WTC11 (cell line): ENCODE measurements around the gene CARMIL3. TPM values are rescaled to one million over a fixed set of nuclear protein-coding genes. Genes with fewer than 3 reads are reported as not detected.
A peak's percentile ranks its signal among the peaks of the same experiment; 100 is the strongest.

Experiments used
- ATAC-seq: fragments of 200-7000 bp; cut with Tn5 transposase; 2 replicates; pipeline ENCODE4 v1.10.0; 2021; ENCODE audit warnings: mild to moderate bottlenecking, moderate library complexity
- CTCF ChIA-PET: fragments of 300-600 bp; sonication (Branson Sonifier 250); formaldehyde crosslinking; loops from one replicate; lab custom pipeline; 2021; ENCODE audit warnings: antibody characterized with exemption; lab: Charles Lee
- POLR2A ChIA-PET: fragments of 350-600 bp; sonication (Branson Sonifier 250); formaldehyde crosslinking; loops from one replicate; lab custom pipeline; 2021; ENCODE audit warnings: antibody characterized with exemption; lab: Charles Lee
- DNase-seq: peaks from one replicate; pipeline ENCODE4 v3.0.0; 2021; ENCODE audit warnings: low spot score
- H3K27ac Mint-ChIP-seq: 2 replicates; pipeline ENCODE4 v1.8.0; 2021; ENCODE audit warnings: mixed read lengths
- H3K27me3 Mint-ChIP-seq: 2 replicates; pipeline ENCODE4 v1.8.0; 2021; ENCODE audit warnings: low read depth, mild to moderate bottlenecking, moderate library complexity, mixed read lengths
- H3K36me3 Mint-ChIP-seq: 2 replicates; pipeline ENCODE4 v1.8.0; 2021; ENCODE audit warnings: mixed read lengths
- H3K4me1 Mint-ChIP-seq: 2 replicates; pipeline ENCODE4 v1.8.0; 2022; ENCODE audit warnings: mixed read lengths
- H3K4me3 Mint-ChIP-seq: 2 replicates; pipeline ENCODE4 v1.8.0; 2021; ENCODE audit warnings: mild to moderate bottlenecking, moderate library complexity, mixed read lengths
- H3K9me3 Mint-ChIP-seq: 2 replicates; pipeline ENCODE4 v1.8.0; 2021; ENCODE audit warnings: mixed read lengths
- FOXK1 ChIP-seq: sonication (generic); formaldehyde crosslinking; IDR thresholded peaks from 2 replicates; pipeline ENCODE4 v1.8.0; 2022; ENCODE audit warnings: mild to moderate bottlenecking, moderate library complexity, missing genetic modification reagents
- KAT7 ChIP-seq: sonication (generic); formaldehyde crosslinking; IDR thresholded peaks from 2 replicates; pipeline ENCODE4 v1.8.1; 2023; ENCODE audit warnings: missing genetic modification reagents, mild to moderate bottlenecking, borderline replicate concordance
- NR3C1 ChIP-seq: sonication (generic); formaldehyde crosslinking; conservative IDR thresholded peaks from 2 replicates; pipeline ENCODE4 v1.8.1; 2023; ENCODE audit warnings: low read depth, mild to moderate bottlenecking, missing genetic modification reagents
- PRRX2 ChIP-seq: fragments of 250-450 bp; sonication (Bioruptor Pico); IDR thresholded peaks from 2 replicates; pipeline ENCODE4 v1.8.0; 2021; ENCODE audit warnings: mild to moderate bottlenecking
- SMAD4 ChIP-seq: sonication (generic); formaldehyde crosslinking; IDR thresholded peaks from 2 replicates; pipeline ENCODE4 v1.8.0; 2022; ENCODE audit warnings: mild to moderate bottlenecking, missing genetic modification reagents
- TCF7 ChIP-seq: sonication (generic); formaldehyde crosslinking; IDR thresholded peaks from 2 replicates; pipeline ENCODE4 v1.8.0; 2022; ENCODE audit warnings: mild to moderate bottlenecking, low read depth, missing genetic modification reagents, moderate library complexity
- TEAD4 ChIP-seq: sonication (generic); formaldehyde crosslinking; IDR thresholded peaks from 2 replicates; pipeline ENCODE4 v1.8.0; 2022; ENCODE audit warnings: mild to moderate bottlenecking, missing genetic modification reagents
- TP53 ChIP-seq: sonication (generic); formaldehyde crosslinking; IDR thresholded peaks from 2 replicates; pipeline ENCODE4 v1.8.1; 2023; ENCODE audit warnings: mild to moderate bottlenecking, missing genetic modification reagents
- ZNF263 ChIP-seq: sonication (generic); formaldehyde crosslinking; IDR thresholded peaks from 2 replicates; pipeline ENCODE4 v1.8.1; 2022; ENCODE audit warnings: low read depth, mild to moderate bottlenecking, moderate library complexity, missing genetic modification reagents
- total RNA-seq: library from RNA; stranded (reverse); gene quantifications from 3 replicates; pipeline ENCODE4 v1.2.3, GENCODE V29; 2021
- TF ChIP-seq, protein P1 (sequence below): sonication (generic); formaldehyde crosslinking; IDR thresholded peaks from 2 replicates; pipeline ENCODE4 v1.8.0; 2022; ENCODE audit warnings: missing genetic modification reagents
- TF ChIP-seq, protein P2 (sequence below): sonication (generic); formaldehyde crosslinking; IDR thresholded peaks from 2 replicates; pipeline ENCODE4 v1.8.0; 2023; ENCODE audit warnings: mild to moderate bottlenecking, missing genetic modification reagents
- TF ChIP-seq, protein P3 (sequence below): sonication (generic); formaldehyde crosslinking; IDR thresholded peaks from 2 replicates; pipeline ENCODE4 v1.8.1; 2022; ENCODE audit warnings: mild to moderate bottlenecking, moderate library complexity, missing genetic modification reagents
- TF ChIP-seq, protein P4 (sequence below): sonication (generic); formaldehyde crosslinking; IDR thresholded peaks from 2 replicates; pipeline ENCODE4 v1.8.1; 2022; ENCODE audit warnings: mild to moderate bottlenecking, missing genetic modification reagents, moderate library complexity, borderline replicate concordance
- TF ChIP-seq, protein P5 (sequence below): sonication (generic); formaldehyde crosslinking; IDR thresholded peaks from 2 replicates; pipeline ENCODE4 v1.8.1; 2023; ENCODE audit warnings: mild to moderate bottlenecking, moderate library complexity, missing genetic modification reagents
- TF ChIP-seq, protein P6 (sequence below): fragments of 250-450 bp; sonication (Bioruptor Pico); IDR thresholded peaks from 2 replicates; pipeline ENCODE4 v1.9.0; 2021; ENCODE audit warnings: moderate library complexity, mild to moderate bottlenecking, inconsistent platforms, borderline replicate concordance

Gene CARMIL3
- total RNA-seq, 1 experiment from 2014 or later: 13.0 TPM

DNA sequence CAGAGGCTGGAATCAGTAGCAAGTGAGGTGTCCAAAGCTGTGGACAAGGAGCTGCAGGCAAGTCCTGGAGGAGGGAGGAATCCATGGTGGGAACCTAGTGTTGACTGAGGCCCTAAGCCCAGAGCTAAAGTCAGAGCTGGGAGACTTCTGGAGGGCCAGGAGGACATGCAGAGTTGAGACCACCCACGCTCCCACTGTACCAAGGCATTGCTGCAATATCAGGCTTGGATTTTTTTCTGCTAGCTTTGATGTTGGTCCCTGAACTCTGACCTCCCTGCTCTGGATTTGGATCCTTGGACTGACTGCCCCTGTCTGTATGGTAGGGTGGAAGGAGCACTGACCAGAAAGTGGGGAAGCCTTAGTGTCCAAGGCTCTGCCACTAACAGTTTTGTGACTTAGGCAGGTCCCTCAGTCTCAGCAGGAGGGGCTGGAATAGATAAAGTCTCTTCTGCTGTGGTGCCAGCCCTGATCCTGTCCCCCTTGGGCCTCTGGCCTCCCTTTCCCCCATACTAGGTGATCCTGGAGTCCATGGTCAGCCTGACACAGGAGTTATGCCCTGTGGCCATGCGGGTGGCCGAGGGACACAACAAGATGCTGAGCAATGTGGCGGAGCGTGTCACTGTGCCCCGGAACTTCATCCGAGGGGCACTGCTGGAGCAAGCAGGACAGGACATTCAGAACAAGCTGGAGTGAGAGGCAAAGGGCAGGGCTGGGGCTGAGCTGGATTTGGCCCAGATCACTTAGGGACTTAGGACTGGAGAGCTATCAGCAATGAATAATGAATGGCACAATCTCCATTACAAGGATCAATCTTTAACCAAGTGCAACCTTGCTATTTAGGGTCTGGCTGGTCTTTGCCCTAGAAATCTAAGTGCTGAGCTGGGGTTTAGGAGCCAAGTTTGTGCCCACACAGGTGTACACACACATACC is 9.4 kb downstream of the CARMIL3 start:
- ChIA-PET POLR2A (interaction anchor here (1.9 kb wide), 1 partner anchor 9 kb away, joined by 4 read pairs; the partner anchor contains the start of gene CARMIL3), CTCF (interaction anchor here (1.2 to 6.0 kb wide), 4 partner anchors 19 to 48 kb away, joined by 3 to 27 read pairs (median 9); partner anchors contain the start of gene PCK2)
- Mint-ChIP-seq H3K27ac (no peak overlapping the region), H3K9me3 (no peaks in the 10 kb centered on the region), H3K27me3 (no peaks in the 10 kb centered on the region), H3K4me1 (peaks cover 6% of the 10 kb centered on the region), H3K36me3 (no peaks in the 10 kb centered on the region)
- no peak for ATAC-seq
- no peak for DNase-seq
- no peak for TF ChIP-seq TEAD4 (CRISPR knock-in tag)
- no peak for TF ChIP-seq TP53 (CRISPR knock-in tag)
- no peak for TF ChIP-seq NR3C1
- TF ChIP-seq, protein P1, sequence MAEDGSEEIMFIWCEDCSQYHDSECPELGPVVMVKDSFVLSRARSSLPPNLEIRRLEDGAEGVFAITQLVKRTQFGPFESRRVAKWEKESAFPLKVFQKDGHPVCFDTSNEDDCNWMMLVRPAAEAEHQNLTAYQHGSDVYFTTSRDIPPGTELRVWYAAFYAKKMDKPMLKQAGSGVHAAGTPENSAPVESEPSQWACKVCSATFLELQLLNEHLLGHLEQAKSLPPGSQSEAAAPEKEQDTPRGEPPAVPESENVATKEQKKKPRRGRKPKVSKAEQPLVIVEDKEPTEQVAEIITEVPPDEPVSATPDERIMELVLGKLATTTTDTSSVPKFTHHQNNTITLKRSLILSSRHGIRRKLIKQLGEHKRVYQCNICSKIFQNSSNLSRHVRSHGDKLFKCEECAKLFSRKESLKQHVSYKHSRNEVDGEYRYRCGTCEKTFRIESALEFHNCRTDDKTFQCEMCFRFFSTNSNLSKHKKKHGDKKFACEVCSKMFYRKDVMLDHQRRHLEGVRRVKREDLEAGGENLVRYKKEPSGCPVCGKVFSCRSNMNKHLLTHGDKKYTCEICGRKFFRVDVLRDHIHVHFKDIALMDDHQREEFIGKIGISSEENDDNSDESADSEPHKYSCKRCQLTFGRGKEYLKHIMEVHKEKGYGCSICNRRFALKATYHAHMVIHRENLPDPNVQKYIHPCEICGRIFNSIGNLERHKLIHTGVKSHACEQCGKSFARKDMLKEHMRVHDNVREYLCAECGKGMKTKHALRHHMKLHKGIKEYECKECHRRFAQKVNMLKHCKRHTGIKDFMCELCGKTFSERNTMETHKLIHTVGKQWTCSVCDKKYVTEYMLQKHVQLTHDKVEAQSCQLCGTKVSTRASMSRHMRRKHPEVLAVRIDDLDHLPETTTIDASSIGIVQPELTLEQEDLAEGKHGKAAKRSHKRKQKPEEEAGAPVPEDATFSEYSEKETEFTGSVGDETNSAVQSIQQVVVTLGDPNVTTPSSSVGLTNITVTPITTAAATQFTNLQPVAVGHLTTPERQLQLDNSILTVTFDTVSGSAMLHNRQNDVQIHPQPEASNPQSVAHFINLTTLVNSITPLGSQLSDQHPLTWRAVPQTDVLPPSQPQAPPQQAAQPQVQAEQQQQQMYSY (CRISPR knock-in tag): no peak
- no peak for TF ChIP-seq FOXK1 (CRISPR knock-in tag)
- no peak for TF ChIP-seq ZNF263 (CRISPR knock-in tag)
- TF ChIP-seq, protein P2, sequence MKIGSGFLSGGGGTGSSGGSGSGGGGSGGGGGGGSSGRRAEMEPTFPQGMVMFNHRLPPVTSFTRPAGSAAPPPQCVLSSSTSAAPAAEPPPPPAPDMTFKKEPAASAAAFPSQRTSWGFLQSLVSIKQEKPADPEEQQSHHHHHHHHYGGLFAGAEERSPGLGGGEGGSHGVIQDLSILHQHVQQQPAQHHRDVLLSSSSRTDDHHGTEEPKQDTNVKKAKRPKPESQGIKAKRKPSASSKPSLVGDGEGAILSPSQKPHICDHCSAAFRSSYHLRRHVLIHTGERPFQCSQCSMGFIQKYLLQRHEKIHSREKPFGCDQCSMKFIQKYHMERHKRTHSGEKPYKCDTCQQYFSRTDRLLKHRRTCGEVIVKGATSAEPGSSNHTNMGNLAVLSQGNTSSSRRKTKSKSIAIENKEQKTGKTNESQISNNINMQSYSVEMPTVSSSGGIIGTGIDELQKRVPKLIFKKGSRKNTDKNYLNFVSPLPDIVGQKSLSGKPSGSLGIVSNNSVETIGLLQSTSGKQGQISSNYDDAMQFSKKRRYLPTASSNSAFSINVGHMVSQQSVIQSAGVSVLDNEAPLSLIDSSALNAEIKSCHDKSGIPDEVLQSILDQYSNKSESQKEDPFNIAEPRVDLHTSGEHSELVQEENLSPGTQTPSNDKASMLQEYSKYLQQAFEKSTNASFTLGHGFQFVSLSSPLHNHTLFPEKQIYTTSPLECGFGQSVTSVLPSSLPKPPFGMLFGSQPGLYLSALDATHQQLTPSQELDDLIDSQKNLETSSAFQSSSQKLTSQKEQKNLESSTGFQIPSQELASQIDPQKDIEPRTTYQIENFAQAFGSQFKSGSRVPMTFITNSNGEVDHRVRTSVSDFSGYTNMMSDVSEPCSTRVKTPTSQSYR (CRISPR knock-in tag): no peak
- TF ChIP-seq TCF7: no peak
- TF ChIP-seq, protein P3, sequence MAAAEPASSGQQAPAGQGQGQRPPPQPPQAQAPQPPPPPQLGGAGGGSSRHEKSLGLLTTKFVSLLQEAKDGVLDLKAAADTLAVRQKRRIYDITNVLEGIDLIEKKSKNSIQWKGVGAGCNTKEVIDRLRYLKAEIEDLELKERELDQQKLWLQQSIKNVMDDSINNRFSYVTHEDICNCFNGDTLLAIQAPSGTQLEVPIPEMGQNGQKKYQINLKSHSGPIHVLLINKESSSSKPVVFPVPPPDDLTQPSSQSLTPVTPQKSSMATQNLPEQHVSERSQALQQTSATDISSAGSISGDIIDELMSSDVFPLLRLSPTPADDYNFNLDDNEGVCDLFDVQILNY (CRISPR knock-in tag): no peak
- TF ChIP-seq, protein P4, sequence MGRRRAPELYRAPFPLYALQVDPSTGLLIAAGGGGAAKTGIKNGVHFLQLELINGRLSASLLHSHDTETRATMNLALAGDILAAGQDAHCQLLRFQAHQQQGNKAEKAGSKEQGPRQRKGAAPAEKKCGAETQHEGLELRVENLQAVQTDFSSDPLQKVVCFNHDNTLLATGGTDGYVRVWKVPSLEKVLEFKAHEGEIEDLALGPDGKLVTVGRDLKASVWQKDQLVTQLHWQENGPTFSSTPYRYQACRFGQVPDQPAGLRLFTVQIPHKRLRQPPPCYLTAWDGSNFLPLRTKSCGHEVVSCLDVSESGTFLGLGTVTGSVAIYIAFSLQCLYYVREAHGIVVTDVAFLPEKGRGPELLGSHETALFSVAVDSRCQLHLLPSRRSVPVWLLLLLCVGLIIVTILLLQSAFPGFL (CRISPR knock-in tag): no peak
- no peak for TF ChIP-seq SMAD4 (CRISPR knock-in tag)
- TF ChIP-seq, all 79 proteins: peak for 0
- H3K4me3 Mint-ChIP-seq: no peak overlapping the region

DNA sequence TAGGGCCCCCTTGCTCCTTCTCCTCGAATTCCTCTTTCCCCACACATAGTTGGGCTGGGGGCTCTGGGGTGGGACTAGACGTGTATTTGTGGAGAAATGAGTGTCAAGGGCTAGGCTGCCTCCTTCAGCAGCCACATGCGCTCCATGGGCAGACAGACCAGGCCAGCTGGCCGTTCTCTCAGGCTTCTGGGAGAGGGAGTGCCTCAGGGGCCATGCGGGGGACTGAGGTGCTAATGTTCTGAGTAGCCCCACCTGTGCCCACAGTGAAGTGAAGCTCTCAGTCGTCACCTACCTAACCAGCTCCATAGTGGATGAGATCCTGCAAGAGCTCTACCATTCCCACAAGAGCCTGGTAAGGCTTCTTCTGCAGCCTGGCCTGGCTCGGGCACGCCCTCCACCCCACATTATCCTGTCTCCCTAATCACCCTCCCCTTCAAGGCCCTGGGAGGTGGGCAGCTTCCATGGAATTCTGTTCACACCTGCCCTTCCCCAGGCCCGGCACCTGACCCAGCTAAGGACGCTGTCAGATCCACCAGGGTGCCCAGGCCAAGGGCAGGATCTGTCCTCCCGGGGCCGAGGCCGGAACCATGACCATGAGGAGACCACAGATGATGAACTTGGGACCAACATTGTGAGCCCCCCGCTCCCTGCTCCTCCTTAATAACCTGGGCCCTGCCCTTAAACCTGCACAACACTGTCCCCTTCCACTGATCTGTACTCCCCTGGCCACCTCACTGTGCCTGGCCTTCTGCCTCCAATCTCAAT is 10.6 kb downstream of the CARMIL3 start:
- Mint-ChIP-seq H3K4me3 (no peak overlapping the region), H3K4me1 (peaks cover 6% of the 10 kb centered on the region), H3K36me3 (no peaks in the 10 kb centered on the region), H3K9me3 (no peaks in the 10 kb centered on the region), H3K27ac (peak overlapping the region; percentile 60; the same call in 1 of the 2 replicates), H3K27me3 (no peaks in the 10 kb centered on the region)
- ATAC-seq (no peak), DNase-seq (no peak)
- POLR2A ChIA-PET: interaction anchor here (1.9 kb wide), 1 partner anchor 10 kb away, joined by 4 read pairs; the partner anchor contains the start of gene CARMIL3
- CTCF ChIA-PET: interaction anchor here (1.7 to 6.0 kb wide), 3 partner anchors 18 to 46 kb away, joined by 5 to 27 read pairs (median 13); no protein-coding TSS in a partner anchor
- TF ChIP-seq SMAD4 (CRISPR knock-in tag) (no peak), KAT7 (CRISPR knock-in tag) (no peak), PRRX2 (CRISPR knock-in tag) (no peak)
- TF ChIP-seq, protein P5, sequence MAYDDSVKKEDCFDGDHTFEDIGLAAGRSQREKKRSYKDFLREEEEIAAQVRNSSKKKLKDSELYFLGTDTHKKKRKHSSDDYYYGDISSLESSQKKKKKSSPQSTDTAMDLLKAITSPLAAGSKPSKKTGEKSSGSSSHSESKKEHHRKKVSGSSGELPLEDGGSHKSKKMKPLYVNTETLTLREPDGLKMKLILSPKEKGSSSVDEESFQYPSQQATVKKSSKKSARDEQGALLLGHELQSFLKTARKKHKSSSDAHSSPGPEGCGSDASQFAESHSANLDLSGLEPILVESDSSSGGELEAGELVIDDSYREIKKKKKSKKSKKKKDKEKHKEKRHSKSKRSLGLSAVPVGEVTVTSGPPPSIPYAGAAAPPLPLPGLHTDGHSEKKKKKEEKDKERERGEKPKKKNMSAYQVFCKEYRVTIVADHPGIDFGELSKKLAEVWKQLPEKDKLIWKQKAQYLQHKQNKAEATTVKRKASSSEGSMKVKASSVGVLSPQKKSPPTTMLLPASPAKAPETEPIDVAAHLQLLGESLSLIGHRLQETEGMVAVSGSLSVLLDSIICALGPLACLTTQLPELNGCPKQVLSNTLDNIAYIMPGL: no peak
- TF ChIP-seq, protein P3 (CRISPR knock-in tag): no peak
- TF ChIP-seq, protein P6, sequence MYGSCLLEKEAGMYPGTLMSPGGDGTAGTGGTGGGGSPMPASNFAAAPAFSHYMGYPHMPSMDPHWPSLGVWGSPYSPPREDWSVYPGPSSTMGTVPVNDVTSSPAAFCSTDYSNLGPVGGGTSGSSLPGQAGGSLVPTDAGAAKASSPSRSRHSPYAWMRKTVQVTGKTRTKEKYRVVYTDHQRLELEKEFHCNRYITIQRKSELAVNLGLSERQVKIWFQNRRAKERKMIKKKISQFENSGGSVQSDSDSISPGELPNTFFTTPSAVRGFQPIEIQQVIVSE (CRISPR knock-in tag): no peak
